HG02610 (cell line): ENCODE data around the gene SIX5.
"Not testable (repeated sequence)": the region's sequence is repeated elsewhere in the genome, so short reads cannot be mapped to it uniquely, and the experiment has no call there.

Experiments used
- ATAC-seq: cut with Tn5 transposase; IDR thresholded peaks from one replicate; pipeline ENCODE4 v1.9.1; 2021; ENCODE audit warnings: mild to moderate bottlenecking, moderate library complexity; ENCODE audit not compliant: unreplicated experiment

The SIX5 gene

GRCh38 chr19:45768984-45769782, at the start of gene SIX5:
TSS of gene SIX5 (minus strand) at chr19:45769252. CDS start at chr19:45768844, 408 bp downstream.
- peak; percentile 56 for ATAC-seq

- no peak for ATAC-seq
Measured at GRCh38 chr19:45817725-45818301, 48.8 kb upstream of the SIX5 start.

GRCh38 chr19:45817010-45817724, 48.1 kb upstream of the SIX5 start:
- peak; percentile 81 for ATAC-seq

GRCh38 chr19:45816236-45817009, 47.4 kb upstream of the SIX5 start:
- ATAC-seq, result no peak

- ATAC-seq, result no peak
Measured at GRCh38 chr19:45815481-45816216, 46.6 kb upstream of the SIX5 start.

- no peak for ATAC-seq
Measured at GRCh38 chr19:45814851-45815480, 45.9 kb upstream of the SIX5 start, which contains the start of gene RSPH6A. TSS of gene RSPH6A (minus strand) at chr19:45815308. CDS start at chr19:45815176, 132 bp downstream.

GRCh38 chr19:45814166-45814780, 45.2 kb upstream of the SIX5 start:
- no peak for ATAC-seq

- ATAC-seq, result no peak
Measured at GRCh38 chr19:45812297-45812696, 43.2 kb upstream of the SIX5 start.

GRCh38 chr19:45809643-45810159, 40.6 kb upstream of the SIX5 start:
- no peak for ATAC-seq

GRCh38 chr19:45805719-45806118, 36.7 kb upstream of the SIX5 start:
- ATAC-seq, result no peak

- no peak for ATAC-seq
Measured at GRCh38 chr19:45804959-45805230, 35.8 kb upstream of the SIX5 start.

GRCh38 chr19:45804140-45804958, 35.3 kb upstream of the SIX5 start:
- ATAC-seq, result no peak

GRCh38 chr19:45801603-45802175, 32.6 kb upstream of the SIX5 start:
- no peak for ATAC-seq

GRCh38 chr19:45800070-45800553, 31.1 kb upstream of the SIX5 start:
- ATAC-seq, result no peak

GRCh38 chr19:45799541-45799940, 30.5 kb upstream of the SIX5 start:
- not testable (repeated sequence) for ATAC-seq

- no peak for ATAC-seq
Measured at GRCh38 chr19:45798995-45799517, 30.0 kb upstream of the SIX5 start.

GRCh38 chr19:45794627-45795026, 25.6 kb upstream of the SIX5 start:
- no peak for ATAC-seq

GRCh38 chr19:45793876-45794275, 24.8 kb upstream of the SIX5 start:
- ATAC-seq, result no peak
